NCI-H187 treated with DMSO at 0.1 percent for 48 hours (cell line): Measurements from ENCODE around the gene CARD10.

Experiments used
- DNase-seq: peaks from one replicate; lab custom pipeline; 2025; lab: John Stamatoyannopoulos, UW

CARD10 gene

DNA sequence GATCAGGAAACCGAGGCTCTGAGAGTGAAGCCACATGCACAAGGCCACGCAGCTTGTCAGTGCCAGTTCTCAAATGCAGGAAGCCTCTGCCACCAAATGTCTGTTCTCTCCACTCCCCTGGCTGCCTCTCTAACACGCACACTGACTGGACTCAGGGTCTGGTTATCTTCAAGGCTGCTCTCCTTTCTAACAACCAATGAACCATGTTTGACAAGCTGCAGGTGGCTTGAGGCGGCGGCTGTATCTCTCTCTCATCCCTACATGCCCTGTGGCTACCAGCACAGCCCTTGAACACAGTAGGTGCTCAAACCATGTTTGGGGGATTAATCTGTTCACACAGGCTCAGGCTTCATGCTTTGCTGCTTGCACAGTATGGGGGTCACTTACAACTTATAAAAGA lies 56.8 kb downstream of the CARD10 start:
- no peak for DNase-seq

DNA sequence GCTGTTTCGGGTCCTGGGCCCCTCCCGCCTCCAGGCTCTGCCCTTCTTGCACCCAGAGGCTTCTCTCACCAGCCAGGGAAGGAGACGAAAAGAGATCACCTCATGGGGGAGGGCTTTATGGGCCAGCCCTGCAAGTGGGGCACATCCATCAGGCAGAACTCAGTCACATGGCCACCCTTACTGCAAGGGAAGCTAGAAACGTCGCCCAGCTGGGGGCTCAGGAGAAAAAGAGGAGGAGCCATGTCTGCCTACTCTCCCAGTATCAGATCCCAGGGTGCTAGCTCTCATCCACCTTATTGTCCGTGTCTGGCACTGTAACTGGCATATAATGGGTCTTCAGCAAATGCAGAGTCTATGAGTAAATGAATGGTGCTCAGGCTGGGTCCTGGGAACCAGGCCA lies 57.3 kb downstream of the CARD10 start:
- no peak for DNase-seq

DNA sequence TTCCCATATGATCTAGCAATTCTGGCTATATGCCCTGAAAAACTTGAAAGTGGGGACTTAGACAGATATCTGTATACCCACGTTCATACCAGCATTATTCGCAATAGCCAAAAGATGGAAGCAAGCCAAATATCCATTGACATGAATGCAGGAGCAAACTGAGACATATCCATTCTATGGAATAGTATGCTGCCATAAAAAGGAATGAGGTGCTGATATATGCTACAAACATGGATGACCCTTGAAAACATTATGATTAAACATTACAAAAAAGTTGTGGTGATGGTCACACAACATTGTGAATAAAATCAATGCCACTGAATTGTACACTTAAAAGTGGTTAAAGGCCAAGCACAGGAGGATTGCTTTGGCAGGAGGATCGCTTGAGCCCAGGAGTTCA lies 58.5 kb downstream of the CARD10 start:
- DNase-seq = no peak

DNA sequence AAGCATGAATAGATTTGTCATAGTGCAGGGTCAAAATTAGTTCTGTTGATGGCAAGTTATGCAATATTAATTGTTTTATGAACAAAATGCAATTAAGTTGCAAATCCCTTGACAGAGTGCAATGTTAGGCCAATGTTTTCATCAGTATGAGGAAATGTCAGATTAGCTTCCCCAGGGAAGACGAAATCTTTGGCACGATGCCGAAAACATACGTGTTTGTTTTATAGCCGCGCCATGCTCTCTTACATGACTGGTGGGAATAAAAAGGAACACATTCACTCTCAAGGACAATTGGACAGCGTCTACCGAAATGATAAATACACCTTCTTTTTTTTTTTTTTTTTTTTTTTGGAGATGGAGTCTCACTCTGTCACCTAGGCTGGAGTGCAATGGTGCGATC lies 60.0 kb downstream of the CARD10 start:
- no peak for DNase-seq

DNA sequence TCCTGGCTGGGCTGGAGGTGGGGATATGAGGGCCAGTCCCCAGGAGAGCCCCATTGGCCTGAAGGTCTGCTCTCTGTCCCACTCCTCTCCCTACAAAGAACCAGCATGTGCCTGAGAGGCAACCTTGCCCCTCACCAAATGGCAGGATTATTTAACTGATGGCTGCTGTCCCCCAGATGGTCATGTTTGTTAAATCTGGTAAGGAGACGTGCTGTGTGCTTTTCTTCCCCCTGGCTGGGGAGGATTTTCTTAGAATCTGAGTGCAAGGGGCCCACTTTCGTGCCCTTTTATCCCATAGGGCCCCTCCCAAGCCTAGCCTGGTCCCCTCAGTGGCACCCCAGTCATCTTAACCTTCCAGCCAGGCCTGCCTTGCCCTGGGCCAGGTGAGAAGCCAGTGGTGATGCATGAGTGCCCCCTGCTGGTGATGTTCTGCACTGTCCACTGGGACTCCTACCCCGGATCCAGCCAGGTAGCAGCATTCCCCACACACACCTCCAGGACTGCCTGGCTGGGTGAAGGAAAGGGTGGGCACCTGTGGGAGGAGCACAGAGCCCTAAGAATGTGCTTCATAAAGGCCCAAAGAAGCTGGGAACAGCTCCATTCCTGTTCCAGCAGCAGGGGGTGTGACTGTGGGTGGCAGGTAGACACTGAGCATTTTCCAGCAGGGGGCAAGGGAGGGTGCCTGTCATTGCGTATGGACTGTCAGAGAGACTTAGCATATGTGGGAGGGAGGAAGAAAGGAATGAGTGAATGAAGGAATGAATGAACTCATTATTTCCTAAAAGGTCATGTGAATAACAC lies 61.9 kb downstream of the CARD10 start:
- no peak for DNase-seq

DNA sequence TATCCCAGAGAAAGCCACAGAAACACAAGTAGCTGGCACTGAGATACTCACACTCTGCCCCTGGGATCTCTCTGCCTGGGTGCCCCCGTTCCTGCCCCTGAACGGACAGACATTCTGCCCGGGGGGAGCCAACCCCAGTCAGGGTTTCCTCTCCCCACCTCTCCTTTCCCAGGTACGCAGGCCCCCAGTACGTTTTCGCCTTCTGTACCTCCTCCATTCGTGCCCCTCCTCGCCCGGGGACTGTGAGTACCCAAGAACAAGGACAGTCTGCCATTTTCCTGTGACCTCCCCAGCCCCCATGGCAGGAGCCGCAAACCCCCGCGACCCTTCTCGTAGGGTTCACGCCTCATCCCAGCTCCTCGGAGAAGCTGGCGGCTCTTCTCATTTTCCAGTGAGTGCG lies 62.9 kb downstream of the CARD10 start:
- DNase-seq = no peak

DNA sequence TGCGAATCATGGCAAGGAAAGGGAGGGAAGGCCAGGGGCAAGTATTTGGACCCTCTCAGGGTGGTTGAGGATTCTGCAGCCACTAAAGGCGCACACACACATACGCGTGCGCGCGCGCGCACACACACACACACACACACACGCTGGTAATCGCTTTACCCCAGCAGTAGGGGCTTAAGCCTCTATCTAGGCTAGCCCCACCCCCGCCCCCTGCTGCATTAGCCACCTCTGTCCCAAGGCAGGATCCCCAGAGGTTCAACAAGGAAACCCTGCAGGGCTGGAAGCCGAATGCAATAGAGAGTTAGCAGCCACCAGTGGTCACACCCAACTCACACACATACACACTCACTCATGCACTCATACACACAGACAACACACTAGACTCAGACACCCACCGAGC lies 63.3 kb downstream of the CARD10 start:
- no peak for DNase-seq

DNA sequence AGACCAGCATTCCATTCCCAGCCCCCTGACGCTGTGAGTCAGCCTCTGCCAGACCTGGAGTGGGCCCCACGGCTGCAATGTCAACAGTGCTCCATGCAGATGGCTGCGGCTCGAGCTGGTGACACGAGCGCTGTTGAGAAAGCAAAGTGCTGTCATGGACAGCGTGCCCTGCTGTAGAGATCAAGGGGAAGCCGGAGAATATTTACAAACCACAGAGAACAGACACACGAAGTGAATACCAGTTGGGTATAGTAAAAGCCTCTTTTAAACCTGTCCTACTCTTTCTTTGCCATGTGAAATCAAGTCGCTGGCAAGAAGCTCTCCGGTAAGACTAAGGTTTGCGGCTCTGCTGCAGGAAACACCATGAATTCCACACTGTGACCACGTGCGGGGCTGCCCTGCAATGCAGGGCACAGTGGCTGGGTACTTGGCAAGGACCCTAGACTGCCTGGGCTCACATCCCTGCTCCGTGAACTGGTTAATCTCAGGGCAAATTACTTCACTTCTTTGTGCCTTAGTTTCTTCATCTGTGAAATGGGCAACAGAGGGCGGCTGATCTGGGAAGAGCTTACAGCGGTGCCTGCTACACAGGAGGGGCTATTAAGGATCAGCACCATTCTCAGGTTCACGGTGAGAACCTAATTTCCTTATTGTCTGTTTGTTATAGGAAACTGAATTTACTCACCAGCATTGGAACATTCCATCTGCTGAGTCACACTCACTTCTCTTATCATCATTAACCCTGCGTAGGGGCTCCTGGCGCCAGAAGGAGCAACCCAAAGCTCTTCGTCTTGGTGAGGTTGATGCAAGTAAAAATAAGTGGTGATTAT lies 64.1 kb downstream of the CARD10 start:
- DNase-seq = no peak

DNA sequence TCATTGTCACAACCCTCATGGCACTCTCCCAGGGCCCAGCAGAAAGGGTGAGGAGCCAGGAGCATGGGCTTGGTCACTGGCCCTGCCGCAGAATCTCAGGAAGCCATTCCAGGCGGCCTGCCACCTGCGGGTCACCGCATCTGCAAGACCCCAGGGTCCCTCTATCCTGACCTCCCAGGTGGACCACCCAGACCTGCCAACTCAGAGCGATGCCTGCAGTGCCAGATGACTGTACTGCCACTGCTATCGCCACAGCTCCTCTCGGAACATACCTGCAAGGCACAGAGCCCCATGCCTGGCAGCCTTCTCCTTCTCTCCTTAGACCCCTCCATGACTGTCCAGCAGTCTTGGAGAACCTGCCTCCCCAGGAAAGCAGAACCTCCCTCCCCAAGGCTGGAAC lies 65.5 kb downstream of the CARD10 start:
- no peak for DNase-seq

DNA sequence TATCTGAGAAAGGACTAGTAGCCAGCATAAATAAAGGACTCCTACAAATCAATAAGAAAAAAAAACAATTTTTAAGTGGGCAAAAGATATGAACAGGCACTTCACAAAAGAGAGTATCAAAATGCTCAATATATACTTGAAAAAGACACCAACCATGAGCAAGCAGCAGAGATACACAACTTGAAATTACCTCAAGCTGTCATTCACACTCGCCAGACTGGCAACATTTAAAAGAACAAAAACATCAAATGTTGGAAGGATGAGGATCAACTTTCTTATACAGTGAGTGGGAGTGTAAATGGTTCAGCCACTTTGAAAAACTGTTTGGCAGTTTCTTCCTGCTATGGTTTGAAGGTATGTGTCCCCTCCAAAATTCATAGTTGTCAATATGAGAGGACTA lies 68.0 kb downstream of the CARD10 start:
- no peak for DNase-seq

DNA sequence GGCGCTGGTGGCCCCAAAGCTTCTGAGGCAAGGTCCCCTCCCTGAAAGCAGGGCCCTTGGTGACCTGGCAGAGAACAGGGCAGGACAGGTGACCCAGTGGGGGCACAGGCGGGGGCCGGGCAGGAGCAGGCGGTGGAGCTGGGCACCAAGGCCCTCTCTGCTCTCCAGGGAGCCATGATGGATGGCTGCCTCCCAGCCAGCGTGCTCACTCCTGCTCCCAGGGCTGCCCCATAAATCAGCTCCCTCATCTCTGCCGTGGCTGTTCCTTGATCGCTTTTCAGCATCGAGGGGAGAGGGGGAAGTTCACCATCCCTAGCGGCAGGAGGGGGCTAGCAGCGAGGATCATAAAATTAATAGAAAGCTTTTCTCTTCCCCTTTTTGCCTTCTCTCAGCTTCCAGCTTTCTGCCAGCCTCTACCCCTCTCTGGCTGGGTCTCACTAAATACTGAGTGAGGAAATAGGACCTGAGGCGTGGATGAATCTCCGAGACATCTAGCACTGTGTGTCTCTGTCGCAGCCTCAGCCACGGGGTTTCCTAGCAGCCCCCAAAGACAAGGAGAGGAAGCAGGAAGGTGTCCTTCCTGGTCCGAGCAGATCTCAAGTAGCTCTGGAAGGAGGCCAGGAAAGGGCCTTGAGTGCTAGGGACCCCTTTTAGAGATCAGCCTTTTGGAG lies 69.7 kb downstream of the CARD10 start:
- no peak for DNase-seq

DNA sequence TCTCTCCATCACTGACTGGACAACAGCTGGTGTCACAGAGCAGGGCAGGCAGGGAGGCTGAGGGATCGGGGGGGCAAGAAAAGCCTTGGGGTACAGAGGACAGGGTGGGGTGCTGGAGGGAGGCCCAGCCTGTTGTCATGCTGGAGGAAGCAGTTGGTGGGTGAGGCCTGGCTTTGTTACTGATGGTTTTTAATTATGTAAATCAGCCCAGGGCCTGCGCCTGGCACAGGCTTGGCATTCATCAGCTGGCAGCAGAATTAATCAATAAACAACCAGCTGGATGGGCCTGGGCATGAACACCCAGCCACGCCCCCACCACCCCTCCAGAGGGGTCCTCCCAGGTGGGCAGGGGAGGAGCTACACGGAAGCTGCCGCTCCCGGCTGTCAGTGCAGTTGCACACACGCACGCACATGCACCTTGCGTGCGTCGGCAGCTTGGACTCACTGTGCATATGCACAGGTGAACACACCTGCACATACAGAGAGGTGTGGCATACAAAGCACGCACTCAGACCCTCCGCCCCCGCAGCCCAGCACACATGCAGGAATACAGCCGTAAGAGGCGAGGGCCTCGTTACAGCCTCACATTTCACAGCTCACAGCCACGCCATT lies 70.6 kb downstream of the CARD10 start:
- no peak for DNase-seq

DNA sequence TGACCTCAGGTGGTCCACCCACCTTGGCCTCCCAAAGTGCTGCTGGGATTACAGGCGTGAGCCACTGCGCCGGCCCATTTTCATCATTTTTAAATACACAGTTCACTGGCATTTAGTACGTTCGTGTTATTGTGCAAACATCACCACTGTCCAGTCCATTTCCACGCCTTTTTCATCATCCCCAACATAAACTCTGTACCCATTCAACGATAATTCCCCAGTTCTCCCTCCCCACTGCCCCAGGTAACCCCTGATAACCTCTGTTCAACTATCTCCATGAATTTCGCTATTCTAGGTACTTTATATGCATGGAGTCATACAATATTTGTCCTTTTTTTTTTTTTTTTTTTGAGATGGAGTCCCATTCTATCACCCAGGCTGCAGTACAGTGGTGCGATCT lies 73.7 kb downstream of the CARD10 start:
- no peak for DNase-seq

DNA sequence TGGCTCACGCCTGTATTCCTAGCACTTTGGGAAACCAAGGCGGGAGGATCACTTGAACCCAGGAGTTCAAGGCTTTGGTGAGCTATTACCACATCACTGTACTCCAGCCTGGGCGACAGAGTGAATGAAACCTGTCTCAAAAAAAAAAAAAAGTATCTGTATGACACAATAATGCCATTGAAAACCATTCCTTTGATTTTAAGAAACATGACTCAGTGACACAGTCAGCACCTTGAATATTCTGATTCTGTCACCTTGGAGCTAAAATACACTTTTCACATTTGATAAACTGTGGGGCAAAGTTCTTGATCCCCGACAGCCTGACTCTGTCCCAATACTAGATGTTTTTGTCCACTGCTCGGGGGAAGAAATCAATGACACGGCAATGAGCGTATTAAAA lies 75.2 kb downstream of the CARD10 start:
- no peak for DNase-seq

DNA sequence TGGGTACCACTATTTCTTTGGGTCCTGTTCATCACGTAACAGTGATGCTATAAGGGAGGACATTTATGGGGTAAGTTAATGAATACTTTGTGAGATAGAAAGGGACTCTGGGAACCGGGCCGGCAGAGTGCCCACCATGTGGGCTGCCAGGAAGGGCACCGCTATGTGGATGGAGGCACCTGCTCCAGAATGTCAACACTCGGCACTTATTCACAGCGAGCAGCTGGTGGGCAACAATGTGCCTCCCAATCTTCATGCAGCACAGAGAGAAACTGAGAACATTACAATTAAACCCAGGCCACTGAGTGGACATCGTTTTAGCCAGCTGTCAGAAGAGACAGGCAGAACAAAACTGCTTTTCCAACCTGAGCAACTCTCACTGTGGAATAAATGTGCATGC lies 76.1 kb downstream of the CARD10 start:
- no peak for DNase-seq

DNA sequence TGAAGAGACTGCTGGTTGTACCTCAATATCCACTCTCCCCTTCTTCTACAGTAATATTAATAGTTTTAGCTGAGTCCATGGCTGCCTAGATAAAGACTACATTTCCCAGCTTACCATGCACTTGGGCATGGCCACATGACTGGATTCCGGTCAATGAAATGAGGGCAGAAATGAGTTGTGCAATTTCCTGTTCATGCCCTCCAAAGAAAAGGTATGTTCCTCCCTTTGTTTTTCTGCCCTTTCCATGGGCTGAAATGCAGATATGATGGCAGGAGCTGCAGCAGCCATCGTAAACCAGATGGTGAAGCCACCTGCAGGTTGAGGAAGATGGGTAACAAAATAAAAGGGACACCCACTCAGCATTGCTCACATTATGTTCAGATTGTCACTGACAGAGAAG lies 76.7 kb downstream of the CARD10 start:
- DNase-seq = no peak

DNA sequence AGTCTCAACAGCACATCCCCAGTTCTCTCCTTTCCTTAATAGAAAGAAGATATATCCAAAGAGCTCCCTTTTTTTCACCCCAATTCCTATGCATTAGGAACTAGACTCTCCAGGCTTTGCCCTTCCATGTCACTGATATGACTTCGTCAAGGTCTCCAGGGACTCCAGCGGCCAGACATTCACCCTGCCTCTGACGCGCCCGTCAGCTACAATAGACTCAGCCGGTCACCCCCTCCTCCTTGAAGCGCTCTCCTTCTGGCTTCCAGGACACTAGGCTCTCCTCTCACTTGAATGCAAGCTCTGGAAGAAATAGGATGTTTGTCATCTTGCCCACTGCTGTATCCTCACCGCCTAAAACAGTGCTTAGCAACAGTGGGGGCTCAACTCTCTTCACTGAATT lies 77.1 kb downstream of the CARD10 start:
- no peak for DNase-seq

DNA sequence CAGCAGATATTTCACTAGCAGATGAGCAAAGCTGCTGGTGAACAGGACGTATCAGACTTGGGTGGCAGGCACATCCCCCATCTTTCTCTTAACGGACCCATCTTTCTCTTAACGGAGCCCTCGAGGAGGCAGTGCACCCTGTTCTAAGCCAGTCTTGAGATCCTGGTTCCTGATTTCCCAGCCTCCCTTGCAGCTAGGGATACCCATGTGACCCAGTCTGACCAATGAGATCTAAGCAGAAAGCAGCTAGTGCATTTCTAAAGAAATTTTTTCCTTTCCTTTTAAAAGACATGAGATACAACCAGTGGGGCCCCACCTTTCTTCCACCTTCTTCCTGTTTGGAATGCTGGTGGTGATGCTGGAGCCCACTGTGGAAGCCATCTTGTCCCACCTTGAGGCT lies 78.3 kb downstream of the CARD10 start:
- DNase-seq = no peak
